ENCODE results near the gene GMDS.
"Not testable (repeated sequence)": the region's sequence is repeated elsewhere in the genome, so short reads cannot be mapped to it uniquely, and the experiment has no call there.

GMDS gene

GRCh38 chr6:1846611-1847010 lies 398.8 kb downstream of the GMDS start:
- no peak overlapping the region for H2BK5ac ChIP-seq (ENCODE audit: low read depth, low read length, poor library complexity)
- no peaks in the 10 kb centered on the region for H3K27me3 ChIP-seq (ENCODE audit: insufficient read depth, low read length)
- no peak overlapping the region for H2AFZ ChIP-seq (ENCODE audit: insufficient read depth, low read length, poor library complexity)
- no peak overlapping the region for H3K27ac ChIP-seq (ENCODE audit: low read depth, low read length)
- H4K8ac ChIP-seq (ENCODE audit: low read depth, low read length) = no peak overlapping the region
- H2BK120ac ChIP-seq (ENCODE audit: insufficient read depth, low read length, poor library complexity) = no peak overlapping the region
- H2AK5ac ChIP-seq (ENCODE audit: low read length) = no peak overlapping the region
- no peak overlapping the region for H3K9ac ChIP-seq (ENCODE audit: low read length)
- H3K4me3 ChIP-seq (ENCODE audit: low read depth, low read length) = no peak overlapping the region
- WGBS (ENCODE audit: extremely low coverage, insufficient coverage, insufficient read length) = no CpG with 5 or more reads among the region's 3 CpGs
- H3K14ac ChIP-seq (ENCODE audit: low read length) = no peak overlapping the region
- H4K12ac ChIP-seq (ENCODE audit: low read depth, low read length) = no peak overlapping the region
- H3K79me1 ChIP-seq (ENCODE audit: low read length) = no peaks in the 10 kb centered on the region
- peaks cover 3% of the 10 kb centered on the region for H3K9me3 ChIP-seq (ENCODE audit: insufficient read depth, low read depth, low read length)
- no peak overlapping the region for H3K18ac ChIP-seq (ENCODE audit: low read length)
- H4K91ac ChIP-seq (ENCODE audit: low read depth, low read length) = no peak overlapping the region
- H3K23ac ChIP-seq (ENCODE audit: low read length) = no peak overlapping the region
- no peaks in the 10 kb centered on the region for H3K36me3 ChIP-seq (ENCODE audit: control insufficient read depth in 1 of 2, insufficient read depth in 2 of 2, low read length in 2 of 2)
- H3K4me2 ChIP-seq (ENCODE audit: low read length) = no peak overlapping the region
- no peak overlapping the region for H2BK12ac ChIP-seq (ENCODE audit: low read length)
- H3K79me2 ChIP-seq (ENCODE audit: control insufficient read depth, insufficient read depth, low read length, poor library complexity) = no peaks in the 10 kb centered on the region
- DNase-seq = peak; percentile 54 to 73
- no peaks in the 10 kb centered on the region for H3K4me1 ChIP-seq (ENCODE audit: control insufficient read depth in 1 of 2, insufficient read depth in 2 of 2, low read length in 2 of 2)
- H3K4ac ChIP-seq (ENCODE audit: low read depth, low read length) = no peak overlapping the region

GRCh38 chr6:1845543-1845942 lies 399.9 kb downstream of the GMDS start:
- H3K36me3 ChIP-seq (ENCODE audit: control insufficient read depth in 1 of 2, insufficient read depth in 2 of 2, low read length in 2 of 2); H3K4me1 ChIP-seq (ENCODE audit: control insufficient read depth in 1 of 2, insufficient read depth in 2 of 2, low read length in 2 of 2); H2BK120ac ChIP-seq (ENCODE audit: insufficient read depth, low read length, poor library complexity); H4K8ac ChIP-seq (ENCODE audit: low read depth, low read length); H3K4me2 ChIP-seq (ENCODE audit: low read length); H2BK5ac ChIP-seq (ENCODE audit: low read depth, low read length, poor library complexity); DNase-seq; H3K79me2 ChIP-seq (ENCODE audit: control insufficient read depth, insufficient read depth, low read length, poor library complexity); H3K23ac ChIP-seq (ENCODE audit: low read length); H2AK5ac ChIP-seq (ENCODE audit: low read length); H3K79me1 ChIP-seq (ENCODE audit: low read length); H2AFZ ChIP-seq (ENCODE audit: insufficient read depth, low read length, poor library complexity); H4K12ac ChIP-seq (ENCODE audit: low read depth, low read length); H3K14ac ChIP-seq (ENCODE audit: low read length); H3K27me3 ChIP-seq (ENCODE audit: insufficient read depth, low read length); H3K27ac ChIP-seq (ENCODE audit: low read depth, low read length); H3K9me3 ChIP-seq (ENCODE audit: insufficient read depth, low read depth, low read length); H3K4ac ChIP-seq (ENCODE audit: low read depth, low read length); H2BK12ac ChIP-seq (ENCODE audit: low read length); H3K18ac ChIP-seq (ENCODE audit: low read length); H4K91ac ChIP-seq (ENCODE audit: low read depth, low read length); H3K4me3 ChIP-seq (ENCODE audit: low read depth, low read length); H3K9ac ChIP-seq (ENCODE audit: low read length): not testable (repeated sequence)
- WGBS (ENCODE audit: extremely low coverage, insufficient coverage, insufficient read length) = no CpG with 5 or more reads among the region's 5 CpGs

- Histone ChIP-seq H3K18ac (ENCODE audit: low read length) (no peak overlapping the region), H2BK12ac (ENCODE audit: low read length) (no peak overlapping the region), H3K36me3 (ENCODE audit: control insufficient read depth in 1 of 2, insufficient read depth in 2 of 2, low read length in 2 of 2) (no peaks in the 10 kb centered on the region), H2AK5ac (ENCODE audit: low read length) (no peak overlapping the region), H3K4ac (ENCODE audit: low read depth, low read length) (no peak overlapping the region), H3K9me3 (ENCODE audit: insufficient read depth, low read depth, low read length) (peaks cover 5% of the 10 kb centered on the region), H4K12ac (ENCODE audit: low read depth, low read length) (no peak overlapping the region), H3K4me3 (ENCODE audit: low read depth, low read length) (no peak overlapping the region), H3K23ac (ENCODE audit: low read length) (no peak overlapping the region), H2AFZ (ENCODE audit: insufficient read depth, low read length, poor library complexity) (no peak overlapping the region), H3K27ac (ENCODE audit: low read depth, low read length) (no peak overlapping the region), H2BK120ac (ENCODE audit: insufficient read depth, low read length, poor library complexity) (no peak overlapping the region), H3K27me3 (ENCODE audit: insufficient read depth, low read length) (no peaks in the 10 kb centered on the region), H3K79me1 (ENCODE audit: low read length) (no peaks in the 10 kb centered on the region), H3K4me2 (ENCODE audit: low read length) (no peak overlapping the region), H2BK5ac (ENCODE audit: low read depth, low read length, poor library complexity) (no peak overlapping the region), H4K91ac (ENCODE audit: low read depth, low read length) (no peak overlapping the region), H3K79me2 (ENCODE audit: control insufficient read depth, insufficient read depth, low read length, poor library complexity) (no peaks in the 10 kb centered on the region), H3K9ac (ENCODE audit: low read length) (peak overlapping the region; percentile 43), H3K4me1 (ENCODE audit: control insufficient read depth in 1 of 2, insufficient read depth in 2 of 2, low read length in 2 of 2) (peaks cover 4% of the 10 kb centered on the region in 2 experiments), H4K8ac (ENCODE audit: low read depth, low read length) (no peak overlapping the region), H3K14ac (ENCODE audit: low read length) (no peak overlapping the region)
- WGBS (ENCODE audit: extremely low coverage, insufficient coverage, insufficient read length) = no CpG with 5 or more reads among the region's 2 CpGs
- no peak for DNase-seq
These were observed 403.1 kb downstream of the GMDS start for GRCh38 chr6:1842334-1842733.

- Histone ChIP-seq H3K79me2 (ENCODE audit: control insufficient read depth, insufficient read depth, low read length, poor library complexity) (no peaks in the 10 kb centered on the region), H2BK120ac (ENCODE audit: insufficient read depth, low read length, poor library complexity) (no peak overlapping the region), H3K27me3 (ENCODE audit: insufficient read depth, low read length) (no peaks in the 10 kb centered on the region), H3K4me2 (ENCODE audit: low read length) (no peak overlapping the region), H3K4ac (ENCODE audit: low read depth, low read length) (no peak overlapping the region), H3K4me3 (ENCODE audit: low read depth, low read length) (no peak overlapping the region), H3K23ac (ENCODE audit: low read length) (no peak overlapping the region), H3K18ac (ENCODE audit: low read length) (no peak overlapping the region), H2BK5ac (ENCODE audit: low read depth, low read length, poor library complexity) (no peak overlapping the region), H4K8ac (ENCODE audit: low read depth, low read length) (no peak overlapping the region), H3K4me1 (ENCODE audit: control insufficient read depth in 1 of 2, insufficient read depth in 2 of 2, low read length in 2 of 2) (peaks cover 4% of the 10 kb centered on the region in 2 experiments), H3K9ac (ENCODE audit: low read length) (no peak overlapping the region), H4K12ac (ENCODE audit: low read depth, low read length) (no peak overlapping the region), H3K14ac (ENCODE audit: low read length) (no peak overlapping the region), H2AK5ac (ENCODE audit: low read length) (no peak overlapping the region), H3K9me3 (ENCODE audit: insufficient read depth, low read depth, low read length) (peaks cover 5% of the 10 kb centered on the region), H3K79me1 (ENCODE audit: low read length) (no peaks in the 10 kb centered on the region), H3K27ac (ENCODE audit: low read depth, low read length) (no peak overlapping the region), H2AFZ (ENCODE audit: insufficient read depth, low read length, poor library complexity) (no peak overlapping the region), H3K36me3 (ENCODE audit: control insufficient read depth in 1 of 2, insufficient read depth in 2 of 2, low read length in 2 of 2) (no peaks in the 10 kb centered on the region), H2BK12ac (ENCODE audit: low read length) (no peak overlapping the region), H4K91ac (ENCODE audit: low read depth, low read length) (no peak overlapping the region)
- DNase-seq = no peak
- WGBS (ENCODE audit: extremely low coverage, insufficient coverage, insufficient read length) = no CpG with 5 or more reads among the region's 3 CpGs
These were observed 404.3 kb downstream of the GMDS start for GRCh38 chr6:1841136-1841535.
